HepG2 (cell line): ENCODE data around the gene PSMB2. TPM values are rescaled to one million over a fixed set of nuclear protein-coding genes. Genes with fewer than 3 reads are reported as not detected.

ENCODE experiments used
- ARID5B ChIP-seq: IDR thresholded peaks from 2 replicates; pipeline ENCODE4 v1.4.0; 2020; ENCODE audit warnings: mild to moderate bottlenecking, missing genetic modification reagents
- ARNTL ChIP-seq: sonication (generic); formaldehyde crosslinking; IDR thresholded peaks from 2 replicates; pipeline ENCODE4 v1.4.0; 2020; ENCODE audit warnings: mild to moderate bottlenecking, missing genetic modification reagents
- ATM ChIP-seq: fragments of 450-650 bp; IDR thresholded peaks from 2 replicates; pipeline ENCODE4 v1.7.1; 2017; ENCODE audit warnings: mild to moderate bottlenecking, borderline replicate concordance
- CAMTA2 ChIP-seq: sonication (generic); formaldehyde crosslinking; IDR thresholded peaks from 2 replicates; pipeline ENCODE4 v1.4.0; 2020; ENCODE audit warnings: mild to moderate bottlenecking, missing genetic modification reagents, borderline replicate concordance
- CCAR2 ChIP-seq: fragments of 200-400 bp; formaldehyde crosslinking; optimal IDR thresholded peaks from 2 replicates; pipeline ENCODE3; 2018; ENCODE audit warnings: low read depth, mild to moderate bottlenecking, low read length, moderate library complexity
- ETS1 ChIP-seq: sonication (generic); formaldehyde crosslinking; IDR thresholded peaks from 2 replicates; pipeline ENCODE4 v1.4.0; 2020; ENCODE audit warnings: missing genetic modification reagents
- FLYWCH1 ChIP-seq: sonication (generic); formaldehyde crosslinking; IDR thresholded peaks from 2 replicates; pipeline ENCODE4 v1.8.1; 2023; ENCODE audit warnings: mild to moderate bottlenecking, missing genetic modification reagents
- FOXO1 ChIP-seq: sonication (generic); formaldehyde crosslinking; IDR thresholded peaks from 2 replicates; pipeline ENCODE4 v1.4.0; 2020; ENCODE audit warnings: missing genetic modification reagents
- HCFC1 ChIP-seq: fragments of 150-350 bp; IDR thresholded peaks from 2 replicates; pipeline ENCODE4 v1.6.1; 2014; ENCODE audit warnings: low read depth, low read length
- KDM3A ChIP-seq: IDR thresholded peaks from 2 replicates; pipeline ENCODE4 v1.6.1; 2018; ENCODE audit warnings: low read depth, missing compliant biosample characterization
- KDM5A ChIP-seq: fragments of 200-600 bp; sonication (generic); IDR thresholded peaks from 2 replicates; pipeline ENCODE4 v1.7.0; 2018; ENCODE audit warnings: antibody characterized with exemption, mild to moderate bottlenecking, low read length, borderline replicate concordance
- MAFG ChIP-seq: sonication (generic); formaldehyde crosslinking; IDR thresholded peaks from 2 replicates; pipeline ENCODE4 v1.5.1; 2020; ENCODE audit warnings: mild to moderate bottlenecking, missing genetic modification reagents
- MTF1 ChIP-seq: sonication (generic); formaldehyde crosslinking; IDR thresholded peaks from 2 replicates; pipeline ENCODE4 v1.5.0; 2020; ENCODE audit warnings: missing genetic modification reagents
- MTF2 ChIP-seq: sonication (generic); formaldehyde crosslinking; IDR thresholded peaks from 2 replicates; pipeline ENCODE4 v1.5.0; 2020; ENCODE audit warnings: missing genetic modification reagents, borderline replicate concordance
- ZFP36 ChIP-seq: fragments of 150-350 bp; IDR thresholded peaks from 2 replicates; pipeline ENCODE4 v1.6.1; 2018; ENCODE audit warnings: borderline replicate concordance, low read length, low read depth; ENCODE audit not compliant: partially characterized antibody
- ZFP41 ChIP-seq: sonication (generic); formaldehyde crosslinking; IDR thresholded peaks from 2 replicates; pipeline ENCODE4 v1.4.0; 2020; ENCODE audit warnings: mild to moderate bottlenecking, missing genetic modification reagents, borderline replicate concordance
- ZNF260 ChIP-seq: sonication (generic); formaldehyde crosslinking; IDR thresholded peaks from 2 replicates; pipeline ENCODE4 v1.4.0; 2020; ENCODE audit warnings: missing genetic modification reagents, low read depth, mild to moderate bottlenecking, borderline replicate concordance
- ZNF644 ChIP-seq: IDR thresholded peaks from 2 replicates; pipeline ENCODE4 v1.6.1; 2016; ENCODE audit warnings: low read depth
- ZNF670 ChIP-seq: sonication (generic); formaldehyde crosslinking; IDR thresholded peaks from 2 replicates; pipeline ENCODE4 v1.8.0; 2022; ENCODE audit warnings: mild to moderate bottlenecking, missing genetic modification reagents, borderline replicate concordance
- ZNF713 ChIP-seq: sonication (generic); formaldehyde crosslinking; IDR thresholded peaks from 2 replicates; pipeline ENCODE4 v1.4.0; 2020; ENCODE audit warnings: mild to moderate bottlenecking, missing genetic modification reagents
- polyA plus RNA-seq, 8 experiments: library from polyadenylated mRNA; depleted of rRNA in 3 of 8; stranded (reverse) in 7 of 8; unstranded in 1 of 8; fragments of >200 nt; fragmentation: Illumina TruSeq in 4 of 8; extraction: Trizol in 4 of 8; gene quantifications; 2 replicates each; pipeline versions ENCODE4 v1.2.1 to v1.2.3, GENCODE V29; 2011 to 2016; ENCODE audit warnings: low read depth in 4 of 8, missing spikeins in 1 of 8, mixed read lengths in 1 of 8; ENCODE audit not compliant: insufficient read depth in 1 of 8
- total RNA-seq, 5 experiments: library from RNA; depleted of rRNA; stranded (reverse); fragments of >200 nt; fragmentation: Illumina TruSeq; extraction: Trizol; gene quantifications; 2 replicates each; pipeline ENCODE4 v1.2.3, GENCODE V29; 2016; ENCODE audit warnings: low read depth in 1 of 5

PSMB2 gene
- total and polyA plus RNA-seq, 2 of the 13 experiments (the other 11 are each of a cell fraction or from before 2014, with no cell fraction given): 60.6 to 62.2 TPM

- no peak for TF ChIP-seq ZFP41 (CRISPR knock-in tag)
- no peak for TF ChIP-seq MAFG (CRISPR knock-in tag)
- TF ChIP-seq ARID5B (CRISPR knock-in tag): no peak; the same call in 1 of the 2 replicates
- peak; percentile 74 for TF ChIP-seq ARNTL (CRISPR knock-in tag)
- peak; percentile 92 for TF ChIP-seq HCFC1
- no peak for TF ChIP-seq MTF1
- no peak for TF ChIP-seq CCAR2
- TF ChIP-seq KDM3A (CRISPR knock-in tag): peak; percentile 12; the same call in 1 of the 2 replicates
- no peak for TF ChIP-seq KDM5A
- TF ChIP-seq ZNF670 (CRISPR knock-in tag): no peak
- TF ChIP-seq ATM: no peak
- TF ChIP-seq ETS1: no peak
- 0 out of 2 replicates have a peak, but pooled peaks have one; percentile 36 for TF ChIP-seq FLYWCH1 (CRISPR knock-in tag)
- peak; percentile 83; the same call in 1 of the 2 replicates for TF ChIP-seq CAMTA2 (CRISPR knock-in tag)
- peak; percentile 24; the same call in 1 of the 2 replicates for TF ChIP-seq FOXO1
- no peak for TF ChIP-seq ZNF260 (CRISPR knock-in tag)
- TF ChIP-seq ZNF713 (CRISPR knock-in tag): no peak
- TF ChIP-seq ZNF644 (CRISPR knock-in tag): 0 out of 2 replicates have a peak, but pooled peaks have one; percentile 29
- no peak for TF ChIP-seq MTF2
- no peak for TF ChIP-seq ZFP36
Measured at GRCh38 chr1:35557611-35558373, 83.5 kb downstream of the PSMB2 start, which contains the start of gene NCDN (continued).
